PC-9 (cell line): ENCODE results near the gene SYT2.

ENCODE experiments used
- EZH2 ChIP-seq: fragments of 200-600 bp; sonication (generic); IDR thresholded peaks from 2 replicates; pipeline ENCODE4 v1.8.0; 2017; ENCODE audit warnings: antibody characterized with exemption, low read depth
- TF ChIP-seq, protein P1 (sequence below): fragments of 200-600 bp; sonication (generic); conservative IDR thresholded peaks from 2 replicates; pipeline ENCODE4 v1.6.1; 2017; ENCODE audit warnings: mixed run types, antibody characterized with exemption, mild to moderate bottlenecking, moderate library complexity

DNA sequence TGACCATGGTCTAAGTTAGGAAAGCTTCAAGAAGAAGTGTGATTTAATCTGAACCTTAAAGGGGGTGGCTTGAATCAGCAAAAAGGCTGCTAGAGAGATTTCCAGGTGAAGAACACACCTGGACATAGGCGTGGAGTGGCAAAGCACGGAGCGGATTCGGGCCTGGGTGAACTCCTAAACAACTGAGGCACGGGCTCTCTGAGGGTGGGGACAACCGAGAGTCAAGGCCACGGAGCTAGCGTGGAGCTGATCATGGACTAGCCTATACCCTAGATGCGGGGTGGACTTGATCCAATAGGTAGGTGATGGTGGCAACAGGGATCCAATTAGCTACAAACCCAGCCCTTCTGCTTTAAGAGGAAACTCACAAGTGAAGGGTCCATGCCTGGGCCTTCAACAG lies 27.8 kb downstream of the SYT2 start:
- TF ChIP-seq, protein P1, sequence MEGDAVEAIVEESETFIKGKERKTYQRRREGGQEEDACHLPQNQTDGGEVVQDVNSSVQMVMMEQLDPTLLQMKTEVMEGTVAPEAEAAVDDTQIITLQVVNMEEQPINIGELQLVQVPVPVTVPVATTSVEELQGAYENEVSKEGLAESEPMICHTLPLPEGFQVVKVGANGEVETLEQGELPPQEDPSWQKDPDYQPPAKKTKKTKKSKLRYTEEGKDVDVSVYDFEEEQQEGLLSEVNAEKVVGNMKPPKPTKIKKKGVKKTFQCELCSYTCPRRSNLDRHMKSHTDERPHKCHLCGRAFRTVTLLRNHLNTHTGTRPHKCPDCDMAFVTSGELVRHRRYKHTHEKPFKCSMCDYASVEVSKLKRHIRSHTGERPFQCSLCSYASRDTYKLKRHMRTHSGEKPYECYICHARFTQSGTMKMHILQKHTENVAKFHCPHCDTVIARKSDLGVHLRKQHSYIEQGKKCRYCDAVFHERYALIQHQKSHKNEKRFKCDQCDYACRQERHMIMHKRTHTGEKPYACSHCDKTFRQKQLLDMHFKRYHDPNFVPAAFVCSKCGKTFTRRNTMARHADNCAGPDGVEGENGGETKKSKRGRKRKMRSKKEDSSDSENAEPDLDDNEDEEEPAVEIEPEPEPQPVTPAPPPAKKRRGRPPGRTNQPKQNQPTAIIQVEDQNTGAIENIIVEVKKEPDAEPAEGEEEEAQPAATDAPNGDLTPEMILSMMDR: no peak
- TF ChIP-seq EZH2: no peak
